GM21447 (cell line): ENCODE measurements around the gene SLC22A2.
A peak's percentile ranks its signal among the peaks of the same experiment; 100 is the strongest.

Experiments
- ATAC-seq: cut with Tn5 transposase; IDR thresholded peaks from one replicate; pipeline ENCODE4 v1.9.1; 2021; ENCODE audit not compliant: unreplicated experiment

The SLC22A2 gene

GRCh38 chr6:160274871-160275510, 16.4 kb upstream of the SLC22A2 start:
- ATAC-seq: no peak

DNA sequence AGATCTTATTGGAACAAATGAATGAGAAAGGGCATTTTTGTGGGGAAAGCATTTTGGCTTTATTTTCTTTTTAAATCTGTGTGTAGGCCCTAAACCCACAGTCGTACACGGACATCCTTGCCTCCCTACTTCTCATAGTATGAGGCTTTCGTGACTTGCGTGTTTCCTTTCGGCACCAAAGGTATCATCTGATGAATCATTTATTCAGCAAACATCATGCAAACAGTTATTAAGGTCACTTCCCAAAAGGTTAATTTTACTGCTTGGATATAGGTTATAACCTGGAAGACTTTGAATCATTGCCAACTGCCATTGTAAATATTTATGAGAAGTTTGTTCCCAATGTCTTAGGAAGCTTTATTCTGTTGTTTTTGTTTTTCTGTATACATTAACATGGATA, 15.1 kb upstream of the SLC22A2 start:
- ATAC-seq: no peak

DNA sequence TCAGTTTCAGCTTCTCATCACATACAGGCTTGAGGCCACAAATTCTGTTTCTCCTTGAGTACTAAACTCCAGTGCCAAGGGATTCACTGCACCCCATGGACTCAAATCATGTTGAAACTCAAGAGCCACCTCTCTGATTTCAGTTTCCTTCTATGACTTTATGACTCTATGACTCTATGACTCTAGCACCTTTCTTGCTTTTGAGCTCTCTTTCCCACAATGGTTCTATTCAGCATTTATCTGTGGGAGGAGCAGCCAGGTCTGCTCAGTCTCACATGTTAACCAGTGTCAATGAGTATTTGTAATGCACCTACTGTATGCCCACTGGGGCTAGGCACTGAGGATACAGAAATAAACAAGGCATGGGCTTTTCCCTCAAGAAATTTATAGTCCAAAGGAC, 14.6 kb upstream of the SLC22A2 start:
- no peak for ATAC-seq

DNA sequence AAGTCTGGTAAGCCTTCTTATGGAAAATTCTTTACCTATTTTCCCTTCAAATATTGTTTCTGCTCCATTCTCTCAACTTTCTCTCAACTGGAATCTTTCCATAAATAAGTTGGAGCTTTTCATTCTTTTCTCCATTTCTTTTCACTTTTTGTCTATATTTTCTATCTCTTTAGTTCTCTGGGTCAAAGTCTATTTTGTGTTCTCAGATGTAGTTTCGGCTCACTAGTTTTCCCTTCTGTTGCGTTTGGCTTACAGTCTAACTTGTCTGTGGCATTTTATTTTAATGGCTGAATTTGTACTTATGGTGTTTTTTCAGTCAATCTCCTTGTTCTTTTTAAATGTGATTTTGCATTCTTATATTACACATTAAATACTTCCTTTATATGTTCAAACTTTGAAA, 14.1 kb upstream of the SLC22A2 start:
- no peak for ATAC-seq

DNA sequence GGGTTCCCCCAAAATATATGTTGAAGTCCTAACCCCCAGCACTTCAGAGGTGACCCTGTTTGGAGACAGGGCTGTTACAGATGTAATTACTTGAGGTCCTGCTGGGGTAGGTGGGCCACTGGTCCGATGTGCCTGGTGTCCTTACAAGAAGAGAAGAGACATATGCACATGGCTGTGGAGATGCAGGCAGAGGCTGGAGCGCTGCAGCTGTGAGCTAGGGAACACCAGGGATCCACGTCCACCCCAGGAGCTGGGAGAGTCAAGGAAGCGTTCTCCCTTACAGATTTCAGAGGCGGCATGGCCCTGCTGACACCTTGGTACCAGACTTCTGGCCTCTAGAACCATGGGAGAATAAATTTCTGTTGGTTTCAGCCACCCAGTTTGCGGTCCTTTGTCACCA, 11.7 kb upstream of the SLC22A2 start:
- ATAC-seq: no peak

GRCh38 chr6:160269771-160270170, 11.2 kb upstream of the SLC22A2 start:
- ATAC-seq: no peak

GRCh38 chr6:160269023-160269521, 10.5 kb upstream of the SLC22A2 start:
- ATAC-seq: no peak

DNA sequence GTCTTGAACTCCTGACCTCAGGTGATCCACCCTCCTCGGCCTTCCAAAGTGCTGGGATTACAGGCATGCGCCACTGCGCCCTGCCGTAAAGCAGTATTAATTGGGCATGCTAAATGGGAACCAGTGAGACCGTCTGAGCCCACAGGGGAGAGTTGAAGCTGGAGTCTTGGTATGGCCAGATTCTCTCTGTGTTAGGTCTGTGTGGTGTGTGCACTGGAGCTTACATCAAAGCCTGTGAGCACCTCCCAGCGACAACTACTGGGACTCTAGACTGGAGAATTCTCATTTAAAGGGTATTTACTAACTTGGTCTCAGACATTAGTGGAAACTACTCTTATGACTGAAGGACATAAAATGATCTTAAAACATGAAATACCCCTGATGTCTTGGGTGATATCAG, 8.5 kb upstream of the SLC22A2 start:
- ATAC-seq: no peak

DNA sequence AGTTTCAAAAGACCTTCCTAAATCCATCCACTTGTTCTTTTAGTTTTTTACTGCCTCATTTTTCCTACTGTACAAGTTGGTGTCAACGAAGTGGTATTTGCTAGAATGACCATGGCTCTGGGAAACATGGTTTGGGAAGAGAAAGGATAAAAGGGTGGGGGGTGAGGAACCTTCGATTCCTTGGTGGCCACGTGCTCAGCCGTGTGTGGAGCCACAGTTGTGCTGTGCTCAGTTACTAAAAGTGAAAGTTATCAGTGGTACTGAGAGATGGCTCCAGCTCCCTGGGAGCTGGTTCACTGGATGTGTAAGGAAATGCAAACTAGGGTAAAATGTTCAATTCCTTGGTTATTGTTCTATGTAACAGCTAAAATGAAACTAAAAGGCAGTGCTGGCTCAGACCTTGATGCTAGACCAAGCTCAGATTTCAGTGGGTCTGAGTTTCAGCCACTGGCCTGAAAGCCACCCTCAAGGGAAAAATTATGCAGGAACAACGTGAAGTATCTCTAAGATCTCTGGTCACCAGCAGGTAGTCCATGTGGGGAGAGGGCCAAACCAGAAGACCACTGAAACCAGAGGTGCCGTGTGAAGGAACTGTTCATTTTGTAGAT, 7.4 kb upstream of the SLC22A2 start:
- no peak for ATAC-seq

DNA sequence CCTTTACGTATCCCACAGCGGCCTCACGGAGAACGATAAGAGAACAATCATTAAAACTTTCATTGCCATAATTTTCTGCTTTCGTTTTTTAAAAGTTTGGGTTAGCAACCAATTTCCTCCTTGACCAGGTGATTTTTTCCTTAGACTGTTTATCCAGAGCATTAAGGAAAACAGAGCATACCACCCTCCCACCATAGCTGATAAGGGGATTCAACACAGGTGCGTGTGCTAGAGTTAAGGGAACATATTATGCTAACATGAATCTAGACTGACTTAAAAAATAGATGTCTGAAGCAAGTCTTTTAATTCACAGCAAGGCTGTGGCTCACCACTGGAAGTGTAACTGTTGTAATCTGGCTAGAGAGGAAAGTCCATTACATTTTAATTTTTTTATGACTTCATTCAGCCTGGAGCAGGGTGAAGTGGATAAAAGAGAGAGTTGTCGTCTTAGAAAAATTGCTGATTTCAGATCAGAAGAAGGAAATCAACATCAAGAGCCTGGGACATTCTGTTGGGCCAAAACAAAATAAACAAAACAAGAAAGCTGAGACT, 5.5 kb upstream of the SLC22A2 start:
- no peak for ATAC-seq

DNA sequence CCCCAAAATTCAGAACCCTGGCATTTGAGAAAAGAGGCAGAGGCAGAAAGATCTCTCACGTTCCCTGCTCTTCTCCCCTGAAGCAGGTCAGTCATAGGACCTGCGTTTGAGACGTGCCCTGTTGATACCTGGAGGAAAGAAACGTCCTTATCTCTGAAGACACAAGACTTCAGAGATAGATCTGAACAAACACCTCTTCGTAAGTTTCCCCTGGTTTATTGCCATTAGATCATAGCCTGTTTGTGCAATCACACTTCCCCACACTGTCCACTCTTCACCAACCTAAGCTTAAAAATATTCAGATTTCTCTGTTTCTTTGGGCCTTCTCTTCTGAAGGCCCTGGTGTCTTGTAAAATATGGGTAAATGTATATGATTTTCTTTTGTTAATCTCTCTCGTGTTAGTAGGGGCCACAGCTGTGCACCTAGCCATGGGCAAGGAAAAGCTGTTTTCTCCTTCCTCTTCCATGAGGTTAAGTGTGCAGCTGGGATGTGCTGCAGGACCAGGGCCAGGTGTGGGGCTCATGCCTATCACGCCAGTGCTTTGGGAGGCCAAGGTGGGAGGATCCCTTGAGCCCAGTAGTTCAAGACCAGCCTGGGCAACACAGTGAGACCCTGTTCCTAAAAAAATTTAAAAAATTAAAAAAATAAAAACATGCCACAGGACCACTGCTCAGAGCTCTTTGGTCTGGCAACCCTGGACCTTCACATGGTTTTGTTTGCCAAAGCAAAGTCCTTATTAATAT, 4.7 kb upstream of the SLC22A2 start:
- ATAC-seq: no peak

GRCh38 chr6:160261991-160262680, 3.5 kb upstream of the SLC22A2 start:
- ATAC-seq: no peak

DNA sequence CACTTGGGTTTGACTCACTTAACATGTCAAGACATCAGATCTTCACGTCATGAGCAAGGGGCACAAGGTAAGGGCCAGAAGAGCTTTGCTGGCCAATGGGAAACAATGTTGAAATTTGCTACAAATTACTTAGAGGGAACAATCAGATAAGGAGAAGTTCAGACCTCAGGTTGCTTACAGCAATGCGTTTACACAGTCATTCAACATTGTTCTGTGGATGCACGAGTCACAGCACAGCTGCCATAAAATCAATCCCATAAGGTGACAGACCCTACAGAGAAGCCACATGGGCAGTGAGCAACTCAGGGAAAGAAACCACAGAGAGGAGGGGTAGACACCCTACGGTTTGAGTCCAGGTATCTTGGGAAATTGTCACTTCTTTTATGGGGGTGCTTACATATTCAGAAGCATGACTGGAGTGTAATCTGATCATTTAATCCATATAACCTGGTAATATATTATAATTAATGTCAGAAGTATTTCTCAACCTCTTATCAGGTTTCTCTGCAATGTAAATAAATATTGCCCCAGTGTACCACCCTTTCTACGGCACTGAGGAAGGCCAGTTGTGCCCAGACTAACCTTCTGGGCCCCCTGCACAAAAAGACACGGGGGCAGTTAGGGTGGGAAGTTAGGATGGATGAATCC, 2.3 kb upstream of the SLC22A2 start:
- no peak for ATAC-seq

DNA sequence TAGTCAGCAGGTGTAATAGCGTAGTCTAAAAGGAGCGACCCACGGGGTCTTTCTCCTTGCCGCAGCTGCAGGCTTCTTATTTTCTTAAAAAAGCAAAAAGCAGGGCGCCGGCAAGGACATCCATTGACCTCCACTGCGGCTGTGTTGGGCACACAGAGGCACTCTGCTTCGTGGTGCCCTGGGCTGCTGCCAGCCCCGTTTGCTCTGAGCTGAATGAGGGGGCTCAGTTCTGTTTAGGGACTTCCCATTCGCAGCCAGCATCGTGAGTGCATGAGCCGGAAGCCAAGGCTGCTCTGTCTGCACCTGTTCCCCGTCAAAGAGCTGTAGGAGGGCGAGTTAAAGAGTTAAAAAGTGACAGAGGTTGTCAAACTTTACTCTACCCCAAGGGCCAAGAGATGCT, 1.7 kb upstream of the SLC22A2 start:
- no peak for ATAC-seq

- ATAC-seq: no peak
These were observed 977 bp upstream of the SLC22A2 start for GRCh38 chr6:160259598-160259997.

GRCh38 chr6:160259143-160259425, 463 bp upstream of the SLC22A2 start:
- ATAC-seq: no peak

GRCh38 chr6:160256445-160256844, 2.2 kb downstream of the SLC22A2 start:
- no peak for ATAC-seq

- ATAC-seq: no peak
These were observed 3.9 kb downstream of the SLC22A2 start for GRCh38 chr6:160254467-160255312.

GRCh38 chr6:160253714-160254113, 4.9 kb downstream of the SLC22A2 start:
- peak; percentile 73 for ATAC-seq

GRCh38 chr6:160253292-160253691, 5.3 kb downstream of the SLC22A2 start:
- no peak for ATAC-seq
